HG02840 (cell line): ENCODE measurements around the gene SH3RF3.

Experiments used
- ATAC-seq: cut with Tn5 transposase; IDR thresholded peaks from one replicate; pipeline ENCODE4 v1.9.1; 2021; ENCODE audit warnings: mild to moderate bottlenecking, moderate library complexity, moderate number of reproducible peaks; ENCODE audit not compliant: unreplicated experiment, low FRiP score

The SH3RF3 gene

GRCh38 chr2:109435901-109436598 is 307.0 kb downstream of the SH3RF3 start:
- ATAC-seq: no peak

DNA sequence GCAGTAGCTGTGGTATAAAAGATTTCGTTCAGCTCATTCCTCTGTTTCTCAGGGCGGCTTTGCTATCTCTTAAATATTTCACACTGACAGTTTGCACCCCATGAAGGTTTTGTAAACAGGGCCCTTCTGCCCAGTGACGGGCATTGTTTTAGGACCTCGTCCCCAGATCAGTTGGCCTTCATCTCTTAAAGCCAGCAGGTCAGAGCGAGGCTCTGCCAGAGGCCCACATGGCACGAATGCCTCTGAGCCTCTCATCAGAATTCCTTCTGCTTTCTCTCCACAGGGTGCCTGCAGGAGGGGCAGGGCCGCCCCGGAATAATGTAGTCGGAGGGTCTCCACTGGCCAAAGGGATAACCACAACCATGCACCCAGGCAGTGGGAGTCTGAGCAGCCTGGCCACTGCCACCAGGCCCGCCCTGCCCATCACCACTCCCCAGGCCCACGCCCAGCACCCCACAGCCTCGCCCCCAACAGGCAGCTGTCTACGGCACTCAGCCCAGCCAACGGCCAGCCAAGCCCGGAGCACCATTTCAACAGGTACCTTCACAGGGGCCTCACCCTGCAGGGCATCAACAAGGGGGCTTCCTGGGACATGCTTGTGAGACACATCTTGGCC is 307.7 kb downstream of the SH3RF3 start:
- no peak for ATAC-seq

- ATAC-seq: no peak
Observed at GRCh38 chr2:109437325-109438090, 308.5 kb downstream of the SH3RF3 start.

GRCh38 chr2:109438146-109438545 is 309.1 kb downstream of the SH3RF3 start:
- ATAC-seq: no peak

GRCh38 chr2:109438773-109439389 is 309.9 kb downstream of the SH3RF3 start:
- no peak for ATAC-seq

- ATAC-seq: no peak
Observed at GRCh38 chr2:109439390-109439786, 310.4 kb downstream of the SH3RF3 start.

GRCh38 chr2:109439986-109440385 is 311.0 kb downstream of the SH3RF3 start:
- ATAC-seq: no peak

DNA sequence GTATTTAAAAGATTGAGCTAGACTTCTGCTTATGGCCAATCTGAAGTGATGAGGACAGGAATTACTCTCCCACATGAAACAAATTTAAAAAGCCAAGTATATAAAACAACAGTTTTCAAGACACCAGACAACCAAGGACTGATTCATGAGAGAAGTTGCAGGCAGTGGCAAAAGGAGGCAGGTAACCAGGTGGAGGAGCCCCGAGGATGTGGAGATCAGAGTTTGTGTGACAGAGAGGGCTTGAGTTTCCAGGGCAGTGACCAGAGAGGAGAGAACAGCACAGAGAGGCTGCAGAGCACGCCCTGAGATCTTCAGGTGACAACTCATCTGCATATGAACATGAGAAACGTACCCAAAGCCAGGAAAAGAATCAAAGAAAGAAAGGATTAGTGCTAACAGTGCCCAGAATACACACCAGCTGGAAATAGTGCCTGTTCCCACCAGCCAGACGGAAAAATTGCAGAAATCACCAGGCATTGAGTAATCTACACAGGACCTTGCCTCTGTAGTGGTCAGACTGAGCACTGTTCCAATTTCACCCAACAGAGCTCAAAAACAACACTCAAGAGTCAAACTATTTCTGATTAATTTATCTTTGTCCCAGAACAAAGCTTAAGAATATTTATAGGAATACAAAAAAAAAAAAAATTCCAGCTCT is 311.6 kb downstream of the SH3RF3 start:
- ATAC-seq: no peak

GRCh38 chr2:109442715-109443319 is 313.8 kb downstream of the SH3RF3 start:
- no peak for ATAC-seq

DNA sequence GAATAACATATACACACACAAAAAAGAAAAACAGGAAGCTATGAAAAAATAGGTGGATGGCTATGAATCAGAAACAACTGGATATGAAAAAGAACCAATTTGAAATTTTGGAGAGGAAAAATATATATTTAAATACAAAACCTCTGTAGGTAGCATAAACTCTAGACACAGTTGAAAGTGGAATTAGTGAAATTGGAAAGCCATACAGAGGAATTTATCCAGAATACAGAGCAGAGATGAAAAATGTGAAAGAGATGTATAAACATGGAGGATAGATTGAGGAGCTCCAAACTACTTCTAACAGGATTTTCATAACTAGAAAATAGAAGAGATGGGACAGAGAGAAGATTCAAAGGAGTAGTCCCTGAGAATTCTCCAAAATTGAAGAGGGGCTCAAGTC is 315.9 kb downstream of the SH3RF3 start:
- no peak for ATAC-seq

DNA sequence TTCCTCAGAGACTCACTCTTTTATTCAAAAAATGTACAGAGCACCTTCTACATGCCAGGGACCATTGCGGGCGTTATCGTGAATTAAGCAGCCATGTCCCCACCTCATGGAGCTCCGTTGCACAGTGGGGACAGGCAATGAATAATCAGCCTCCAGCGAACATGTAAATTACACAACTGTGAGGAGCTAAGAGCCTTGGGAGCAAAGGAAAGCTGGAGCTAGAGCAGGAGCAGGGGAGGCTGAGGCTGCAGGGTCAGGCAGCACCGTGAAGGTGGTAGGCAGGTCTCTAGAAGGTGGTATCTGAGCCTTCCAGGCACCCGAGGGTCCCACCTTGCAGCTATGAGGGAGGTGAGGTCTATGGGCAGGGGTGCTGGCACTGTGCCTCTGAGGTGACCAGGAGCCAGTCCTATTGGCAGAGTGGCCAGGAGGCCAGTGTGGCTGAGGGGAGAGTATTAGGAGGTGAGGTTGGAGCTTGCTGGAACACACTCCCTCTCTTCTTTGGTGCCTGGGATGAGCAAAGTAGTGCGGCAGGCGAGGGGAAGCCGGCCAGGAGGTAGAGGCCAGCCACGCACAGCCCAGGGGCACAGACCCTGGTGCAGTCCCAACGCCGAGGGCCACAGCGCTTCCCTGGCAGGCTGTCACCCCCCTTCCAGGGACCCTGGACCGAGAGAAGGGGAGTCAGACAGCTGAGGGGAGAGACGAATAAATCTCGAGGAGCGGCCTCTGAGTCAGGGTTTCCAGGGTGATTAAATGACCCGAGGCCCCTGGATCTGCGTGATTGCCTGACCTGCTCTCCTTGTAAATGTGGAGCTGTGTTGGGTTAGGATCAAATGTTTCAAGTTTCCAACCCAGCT is 317.5 kb downstream of the SH3RF3 start:
- no peak for ATAC-seq

DNA sequence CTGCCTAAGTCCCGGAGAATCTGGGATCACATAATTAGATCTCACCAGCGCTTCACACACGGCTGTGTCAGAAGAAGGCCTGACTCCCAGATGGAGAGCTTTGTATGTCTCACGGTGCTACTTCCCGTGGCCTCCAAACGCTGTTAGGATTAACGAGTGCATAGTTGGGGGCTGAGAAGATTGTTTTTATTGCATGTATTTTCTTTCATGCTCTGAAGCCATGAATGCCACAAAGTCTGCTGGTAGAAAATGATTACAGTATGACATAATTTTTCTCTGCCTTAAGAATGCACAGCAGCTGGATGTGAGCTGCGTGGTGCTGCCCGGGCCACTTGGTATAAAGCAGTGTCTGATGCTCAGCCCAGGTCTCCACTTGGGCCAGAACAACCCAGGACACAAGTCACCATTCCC is 318.3 kb downstream of the SH3RF3 start:
- ATAC-seq: no peak

DNA sequence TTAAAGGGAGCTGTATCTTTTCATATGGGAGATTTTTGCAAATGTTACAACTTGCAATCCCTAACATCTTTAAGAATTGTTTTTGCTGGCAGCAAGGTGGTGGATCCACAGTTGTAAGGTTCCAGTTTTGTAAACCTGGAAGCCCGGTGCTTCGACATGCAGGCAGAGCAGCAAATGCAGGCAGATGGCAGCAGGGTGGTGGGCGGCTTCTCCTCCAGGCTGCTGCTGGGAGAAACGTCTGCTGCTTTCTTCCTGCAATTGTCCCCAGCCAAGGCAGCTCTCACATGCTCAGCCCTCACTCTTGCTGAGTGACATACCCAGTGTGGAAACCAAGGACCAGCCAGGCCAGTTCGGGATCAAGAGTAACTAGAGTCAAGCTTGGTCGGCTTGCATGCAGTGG is 318.8 kb downstream of the SH3RF3 start:
- ATAC-seq: no peak

GRCh38 chr2:109448207-109448606 is 319.2 kb downstream of the SH3RF3 start:
- no peak for ATAC-seq

DNA sequence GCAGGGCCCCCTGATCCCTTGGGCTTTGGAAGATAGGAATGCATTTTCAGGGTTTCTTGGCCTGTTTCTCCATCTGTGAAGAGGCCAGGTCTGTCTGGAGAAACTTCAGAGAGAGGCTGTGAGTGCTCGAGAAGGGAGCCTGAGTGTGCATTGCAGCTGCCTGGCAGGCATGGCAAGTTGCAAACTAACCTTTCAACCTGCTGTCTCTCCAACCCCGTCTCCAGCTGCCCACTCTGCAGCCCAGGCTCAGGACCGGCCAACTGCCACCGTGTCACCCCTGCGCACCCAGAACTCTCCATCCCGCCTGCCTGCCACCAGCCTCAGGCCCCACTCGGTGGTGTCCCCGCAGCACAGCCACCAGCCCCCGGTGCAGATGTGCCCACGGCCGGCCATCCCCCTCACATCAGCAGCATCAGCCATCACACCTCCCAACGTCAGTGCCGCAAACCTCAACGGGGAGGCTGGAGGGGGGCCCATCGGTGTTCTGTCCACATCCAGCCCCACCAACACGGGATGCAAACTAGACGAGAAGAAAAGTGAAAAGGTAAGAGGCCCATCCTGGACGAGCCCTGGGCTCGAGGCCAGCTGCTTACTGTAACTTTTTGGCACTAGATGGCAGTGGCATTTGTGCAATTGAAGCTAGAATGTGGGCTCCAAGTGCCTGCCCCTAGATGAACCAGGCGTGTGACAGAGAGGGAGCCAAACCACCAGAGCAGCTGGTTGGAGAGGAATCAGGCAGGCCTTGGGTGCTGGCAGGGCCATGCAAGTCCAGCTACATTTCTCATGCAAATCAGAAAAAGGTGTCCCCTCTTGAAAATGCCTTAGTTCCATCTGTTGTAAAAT is 320.2 kb downstream of the SH3RF3 start:
- ATAC-seq: no peak

DNA sequence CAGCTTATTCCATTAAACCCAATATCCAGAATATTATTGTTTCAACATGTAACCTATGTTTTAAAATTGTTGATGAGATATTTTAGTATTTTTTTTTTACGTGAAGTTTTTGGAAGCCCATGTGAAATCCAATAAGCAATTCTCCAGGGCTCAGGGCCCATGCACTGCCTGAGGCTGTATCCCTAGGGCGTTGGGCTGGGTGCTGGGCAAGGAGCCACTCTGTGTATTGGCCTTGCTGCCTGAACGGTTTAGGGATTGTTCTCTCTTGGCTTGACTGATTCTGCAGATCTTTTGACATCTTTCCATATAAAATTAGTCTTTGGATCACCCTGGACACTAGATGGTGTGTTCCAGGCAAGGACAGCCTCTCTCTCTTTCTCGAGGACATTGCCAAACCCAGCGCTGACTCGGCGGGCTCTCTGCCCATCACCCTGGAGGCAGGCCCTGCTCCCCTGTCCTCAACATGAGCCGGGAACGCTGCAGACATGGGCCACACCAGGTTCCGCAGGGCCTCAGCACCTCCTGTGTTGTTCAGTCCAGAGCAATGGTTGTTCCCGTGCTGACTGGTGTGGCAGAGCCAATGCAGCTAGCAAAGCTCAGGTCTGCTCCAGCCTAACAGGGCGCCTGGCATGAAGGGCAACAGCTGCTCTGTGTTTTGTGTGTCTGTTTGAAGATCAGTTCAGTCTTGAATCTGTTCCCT is 321.7 kb downstream of the SH3RF3 start:
- no peak for ATAC-seq

DNA sequence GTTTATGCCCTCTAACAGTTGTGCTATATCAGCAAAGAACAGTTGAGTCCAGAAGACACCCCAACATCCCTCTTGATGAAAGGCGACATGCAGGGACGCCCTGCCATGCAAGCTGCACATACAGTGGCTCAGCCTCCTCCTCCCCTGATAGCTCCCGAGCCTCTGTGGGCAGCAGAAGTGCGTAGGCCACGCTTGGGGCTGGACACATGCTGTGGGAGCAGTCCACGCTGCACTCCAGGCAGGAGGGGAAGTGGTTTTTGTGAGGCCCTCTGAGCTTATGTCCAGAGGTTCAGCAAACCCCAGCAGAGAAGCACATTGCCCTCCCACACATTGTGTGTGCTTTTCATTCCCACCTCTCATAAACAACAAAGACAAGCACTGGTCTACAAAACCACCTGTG is 322.7 kb downstream of the SH3RF3 start:
- no peak for ATAC-seq
